ENCODE measurements around the gene SUSD1. TPM values are rescaled to one million over a fixed set of nuclear protein-coding genes. Genes with fewer than 3 reads are reported as not detected.
A peak's percentile ranks its signal among the peaks of the same experiment; 100 is the strongest.

SUSD1 gene
- total RNA-seq, 1 experiment from 2014 or later: 7.4 TPM

DNA sequence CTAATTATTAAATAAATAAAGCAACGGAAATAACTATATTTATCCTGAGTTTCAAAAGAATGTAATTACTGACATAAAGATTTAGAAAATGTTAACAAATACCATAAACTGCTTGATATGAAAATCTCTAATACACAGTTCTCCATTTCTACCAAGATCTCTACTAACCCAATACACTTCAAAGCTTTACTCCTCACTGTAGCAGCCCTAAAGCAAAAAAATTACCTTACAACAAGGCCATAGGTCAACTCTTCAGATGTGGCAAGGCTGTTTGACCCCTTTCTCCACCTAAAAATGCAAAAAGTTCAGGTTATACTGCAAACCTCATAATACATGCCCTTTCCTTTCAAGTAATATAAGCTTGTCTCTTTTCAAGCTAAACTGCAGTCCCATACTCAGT, 181.8 kb downstream of the SUSD1 start:
- H3K36me3 ChIP-seq (ENCODE audit: low read depth, low read length): no peaks in the 10 kb centered on the region
- no peak overlapping the region for H2AFZ ChIP-seq (ENCODE audit: low read length)
- H3K27ac ChIP-seq (ENCODE audit: low read length): no peak overlapping the region
- H3K9me3 ChIP-seq (ENCODE audit: low read length): peaks cover 5% of the 10 kb centered on the region; the same call in 1 of the 2 replicates
- ChIA-PET POLR2A (ENCODE audit: unreplicated experiment) (no interaction called here), CTCF (no interaction called here)
- TF ChIP-seq, protein P1, sequence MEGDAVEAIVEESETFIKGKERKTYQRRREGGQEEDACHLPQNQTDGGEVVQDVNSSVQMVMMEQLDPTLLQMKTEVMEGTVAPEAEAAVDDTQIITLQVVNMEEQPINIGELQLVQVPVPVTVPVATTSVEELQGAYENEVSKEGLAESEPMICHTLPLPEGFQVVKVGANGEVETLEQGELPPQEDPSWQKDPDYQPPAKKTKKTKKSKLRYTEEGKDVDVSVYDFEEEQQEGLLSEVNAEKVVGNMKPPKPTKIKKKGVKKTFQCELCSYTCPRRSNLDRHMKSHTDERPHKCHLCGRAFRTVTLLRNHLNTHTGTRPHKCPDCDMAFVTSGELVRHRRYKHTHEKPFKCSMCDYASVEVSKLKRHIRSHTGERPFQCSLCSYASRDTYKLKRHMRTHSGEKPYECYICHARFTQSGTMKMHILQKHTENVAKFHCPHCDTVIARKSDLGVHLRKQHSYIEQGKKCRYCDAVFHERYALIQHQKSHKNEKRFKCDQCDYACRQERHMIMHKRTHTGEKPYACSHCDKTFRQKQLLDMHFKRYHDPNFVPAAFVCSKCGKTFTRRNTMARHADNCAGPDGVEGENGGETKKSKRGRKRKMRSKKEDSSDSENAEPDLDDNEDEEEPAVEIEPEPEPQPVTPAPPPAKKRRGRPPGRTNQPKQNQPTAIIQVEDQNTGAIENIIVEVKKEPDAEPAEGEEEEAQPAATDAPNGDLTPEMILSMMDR (conservative IDR thresholded peaks at IDR 0.05; ENCODE audit: low read depth, low read length): no peak
- no peak overlapping the region for H3K9ac ChIP-seq (ENCODE audit: low read length)
- H3K4me1 ChIP-seq (ENCODE audit: insufficient read depth, low read length): peaks cover 15% of the 10 kb centered on the region
- intact Hi-C loops (cut with micrococcal nuclease): no loop called here
- H3K4me3 ChIP-seq (ENCODE audit: low read length): no peak overlapping the region
- BruUV-seq (replicated peaks): no TSS peak
- H4K20me1 ChIP-seq (ENCODE audit: low read length): no peaks in the 10 kb centered on the region
- no peaks in the 10 kb centered on the region for H3K79me2 ChIP-seq (ENCODE audit: low read length)
- H3K4me2 ChIP-seq (ENCODE audit: low read length): no peak overlapping the region
- ATAC-seq (no peak), DNase-seq (no peak)
- no peaks in the 10 kb centered on the region for H3K27me3 ChIP-seq (ENCODE audit: low read length)
- H3K9me2 ChIP-seq (replicated peaks; ENCODE audit: low read length): no peaks in the 10 kb centered on the region
- no peaks in the 10 kb centered on the region for H3F3A ChIP-seq (ENCODE audit: low read length, unreplicated experiment)

DNA sequence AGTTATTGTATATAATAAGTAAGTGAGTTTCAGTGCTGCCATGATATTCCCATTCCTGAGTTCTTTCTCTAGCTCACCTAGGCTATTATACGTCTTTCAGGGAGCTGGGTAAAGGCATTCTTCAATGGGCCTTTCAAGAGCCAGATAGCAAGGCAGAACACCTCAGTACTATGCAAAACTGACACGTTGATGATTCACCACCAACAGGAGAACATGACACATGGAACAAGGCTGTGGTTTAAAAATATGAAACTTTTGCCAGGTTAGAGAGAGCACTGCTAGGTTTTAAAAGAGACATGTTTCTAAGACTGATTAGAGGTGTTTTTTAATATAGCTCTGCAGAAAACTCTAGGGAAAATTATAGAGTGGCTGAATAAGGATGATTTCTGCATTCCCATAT, 182.6 kb downstream of the SUSD1 start:
- Histone ChIP-seq H3K79me2 (ENCODE audit: low read length) (no peaks in the 10 kb centered on the region), H3K9me3 (ENCODE audit: low read length) (peaks cover 5% of the 10 kb centered on the region; the same call in 1 of the 2 replicates), H3K9me2 (replicated peaks; ENCODE audit: low read length) (no peaks in the 10 kb centered on the region), H3K4me1 (ENCODE audit: insufficient read depth, low read length) (peaks cover 15% of the 10 kb centered on the region), H3F3A (ENCODE audit: low read length, unreplicated experiment) (no peaks in the 10 kb centered on the region), H3K27ac (ENCODE audit: low read length) (no peak overlapping the region), H3K27me3 (ENCODE audit: low read length) (no peaks in the 10 kb centered on the region), H3K9ac (ENCODE audit: low read length) (no peak overlapping the region), H3K4me2 (ENCODE audit: low read length) (no peak overlapping the region), H2AFZ (ENCODE audit: low read length) (no peak overlapping the region), H3K36me3 (ENCODE audit: low read depth, low read length) (no peaks in the 10 kb centered on the region), H4K20me1 (ENCODE audit: low read length) (no peaks in the 10 kb centered on the region), H3K4me3 (ENCODE audit: low read length) (no peak overlapping the region)
- ATAC-seq: peak; percentile 94
- TF ChIP-seq EZH2phosphoT487 (IDR thresholded peaks at IDR 0.05; ENCODE audit: borderline replicate concordance, low read length): no peak
- TF ChIP-seq, protein P1 (conservative IDR thresholded peaks at IDR 0.05; ENCODE audit: low read depth, low read length): no peak
- TF ChIP-seq EZH2 (IDR thresholded peaks at IDR 0.05; ENCODE audit: low read length, unreplicated experiment): no peak
- CTCF ChIA-PET: no interaction called here
- POLR2A ChIA-PET (ENCODE audit: unreplicated experiment): interaction anchor here (0.7 kb wide), 1 partner anchor 25 kb away, joined by 3 read pairs; no protein-coding TSS in a partner anchor
- BruUV-seq (replicated peaks): no TSS peak
- intact Hi-C loops (cut with micrococcal nuclease): no loop called here
- peak; percentile 79 for DNase-seq

- no TSS peak for BruUV-seq (replicated peaks)
- no peak for DNase-seq
- no peaks in the 10 kb centered on the region for H3K79me2 ChIP-seq (ENCODE audit: low read length)
- H3K9me3 ChIP-seq (ENCODE audit: low read length): peaks cover 5% of the 10 kb centered on the region; the same call in 1 of the 2 replicates
- no peaks in the 10 kb centered on the region for H4K20me1 ChIP-seq (ENCODE audit: low read length)
- no peak overlapping the region for H3K4me3 ChIP-seq (ENCODE audit: low read length)
- no peak overlapping the region for H3K4me2 ChIP-seq (ENCODE audit: low read length)
- ChIA-PET POLR2A (ENCODE audit: unreplicated experiment) (no interaction called here), CTCF (no interaction called here)
- TF ChIP-seq, protein P1 (conservative IDR thresholded peaks at IDR 0.05; ENCODE audit: low read depth, low read length): no peak
- no peak for TF ChIP-seq EZH2phosphoT487 (IDR thresholded peaks at IDR 0.05; ENCODE audit: borderline replicate concordance, low read length)
- TF ChIP-seq EZH2 (IDR thresholded peaks at IDR 0.05; ENCODE audit: low read length, unreplicated experiment): no peak
- intact Hi-C loops (cut with micrococcal nuclease): no loop called here
- H3K4me1 ChIP-seq (ENCODE audit: insufficient read depth, low read length): peaks cover 15% of the 10 kb centered on the region
- H2AFZ ChIP-seq (ENCODE audit: low read length): no peak overlapping the region
- H3K27me3 ChIP-seq (ENCODE audit: low read length): no peaks in the 10 kb centered on the region
- ATAC-seq: no peak
- H3K27ac ChIP-seq (ENCODE audit: low read length): no peak overlapping the region
- no peaks in the 10 kb centered on the region for H3K36me3 ChIP-seq (ENCODE audit: low read depth, low read length)
- no peaks in the 10 kb centered on the region for H3K9me2 ChIP-seq (replicated peaks; ENCODE audit: low read length)
- H3K9ac ChIP-seq (ENCODE audit: low read length): no peak overlapping the region
- H3F3A ChIP-seq (ENCODE audit: low read length, unreplicated experiment): no peaks in the 10 kb centered on the region
Measured at GRCh38 chr9:111991179-111991578, 183.9 kb downstream of the SUSD1 start.

Other genes starting within 250 kb of the SUSD1 start
- 23.2 and 25.0 TPM in 2 replicates for gene PTBP3, start 158.3 kb upstream of the SUSD1 start, total RNA-seq (2014; rRNA removed)
- 24.6 and 37.0 TPM in 2 replicates for gene HSDL2, start 204.8 kb upstream of the SUSD1 start, total RNA-seq (2014; rRNA removed)

Measured in PC-3 (cell line).